GM06990 (cell line): ENCODE results near the gene TIMELESS.

Experiments
- DNase-seq: peaks from one replicate; pipeline ENCODE4 v3.0.0-alpha.2; 2011; ENCODE audit not compliant: insufficient read length; ENCODE audit errors: extremely low read depth
- H3K27me3 ChIP-seq: replicated peaks from 2 replicates; pipeline ENCODE4 v1.6.0; 2011; ENCODE audit warnings: low read length; ENCODE audit not compliant: control insufficient read depth, insufficient read depth
- H3K36me3 ChIP-seq: 2 replicates; pipeline ENCODE4 v1.5.1; 2011; ENCODE audit warnings: low read length; ENCODE audit not compliant: control insufficient read depth, insufficient read depth
- H3K4me3 ChIP-seq: replicated peaks from 2 replicates; pipeline ENCODE4 v1.5.1; 2011; ENCODE audit warnings: low read depth, mild to moderate bottlenecking, control low read depth, low read length
- CTCF ChIP-seq: IDR thresholded peaks from 2 replicates; pipeline ENCODE4 v1.5.1; 2011; ENCODE audit warnings: low read length, control low read depth, mild to moderate bottlenecking, inconsistent platforms; ENCODE audit not compliant: insufficient read depth, poor library complexity, severe bottlenecking

Gene TIMELESS

GRCh38 chr12:56373515-56373914 lies 75.7 kb downstream of the TIMELESS start:
- no peak for DNase-seq
- no peak overlapping the region for H3K4me3 ChIP-seq
- H3K36me3 ChIP-seq, result no peaks in the 10 kb centered on the region
- H3K27me3 ChIP-seq, result no peaks in the 10 kb centered on the region
- TF ChIP-seq CTCF, result no peak

GRCh38 chr12:56366948-56367347 lies 82.3 kb downstream of the TIMELESS start:
- TF ChIP-seq CTCF, result no peak
- DNase-seq, result no peak
- Histone ChIP-seq H3K27me3 (no peaks in the 10 kb centered on the region), H3K4me3 (no peak overlapping the region), H3K36me3 (no peaks in the 10 kb centered on the region)
